Embryonic facial prominence (tissue), 1 donor: ENCODE measurements around the gene FAM118A.
"Not testable (repeated sequence)": the region's sequence is repeated elsewhere in the genome, so short reads cannot be mapped to it uniquely, and the experiment has no call there.

Experiments used
- DNase-seq: peaks from one replicate; pipeline ENCODE4 v3.0.0-alpha.2; 2016; ENCODE audit errors: extremely low spot score

The FAM118A gene

GRCh38 chr22:45308957-45309421, 745 bp upstream of the FAM118A start:
- DNase-seq, result no peak

- DNase-seq, result no peak
Measured at GRCh38 chr22:45310331-45310976, 720 bp downstream of the FAM118A start.

- no peak for DNase-seq
Measured at GRCh38 chr22:45310977-45311531, 1.3 kb downstream of the FAM118A start.

- no peak for DNase-seq
Measured at GRCh38 chr22:45312415-45312814, 2.7 kb downstream of the FAM118A start.

- no peak for DNase-seq
Measured at GRCh38 chr22:45312856-45313255, 3.1 kb downstream of the FAM118A start.

- DNase-seq, result no peak
Measured at GRCh38 chr22:45314054-45314721, 4.5 kb downstream of the FAM118A start.

- DNase-seq, result no peak
Measured at GRCh38 chr22:45314786-45315185, 5.1 kb downstream of the FAM118A start.

GRCh38 chr22:45316796-45317526, 7.2 kb downstream of the FAM118A start:
- no peak for DNase-seq

GRCh38 chr22:45317551-45318167, 7.9 kb downstream of the FAM118A start:
- DNase-seq, result no peak

- peak; percentile 86 for DNase-seq
Measured at GRCh38 chr22:45318168-45318557, 8.4 kb downstream of the FAM118A start.

- peak; percentile 38 for DNase-seq
Measured at GRCh38 chr22:45318558-45319323, 9.0 kb downstream of the FAM118A start.

GRCh38 chr22:45319324-45319685, 9.6 kb downstream of the FAM118A start:
- DNase-seq, result no peak

- DNase-seq, result no peak
Measured at GRCh38 chr22:45320357-45320976, 10.7 kb downstream of the FAM118A start.

- no peak for DNase-seq
Measured at GRCh38 chr22:45321827-45322226, 12.1 kb downstream of the FAM118A start.

GRCh38 chr22:45322873-45323525, 13.3 kb downstream of the FAM118A start:
- no peak for DNase-seq

GRCh38 chr22:45323695-45324094, 14.0 kb downstream of the FAM118A start:
- DNase-seq, result no peak

GRCh38 chr22:45324311-45324711, 14.6 kb downstream of the FAM118A start:
- DNase-seq, result no peak

- DNase-seq, result not testable (repeated sequence)
Measured at GRCh38 chr22:45328261-45328660, 18.5 kb downstream of the FAM118A start.

GRCh38 chr22:45328822-45329529, 19.2 kb downstream of the FAM118A start:
- no peak for DNase-seq

- DNase-seq, result no peak
Measured at GRCh38 chr22:45329530-45329936, 19.8 kb downstream of the FAM118A start.
